MG63 (cell line): Measurements from ENCODE around the gene HERPUD2. TPM values are rescaled to one million over a fixed set of nuclear protein-coding genes. Genes with fewer than 3 reads are reported as not detected.
"Not testable (repeated sequence)": the region's sequence is repeated elsewhere in the genome, so short reads cannot be mapped to it uniquely, and the experiment has no call there.

Experiments used
- DNase-seq: peaks from one replicate; pipeline ENCODE4 v3.0.0-alpha.2; 2020
- H3K27me3 ChIP-seq: fragments of 250-450 bp; sonication (Bioruptor Pico); 2 replicates; pipeline ENCODE4 v1.5.1; 2020; ENCODE audit warnings: mild to moderate bottlenecking, moderate library complexity
- H3K36me3 ChIP-seq: fragments of 250-450 bp; sonication (Bioruptor Pico); 2 replicates; pipeline ENCODE4 v1.5.1; 2020; ENCODE audit warnings: mild to moderate bottlenecking, moderate library complexity
- H3K4me3 ChIP-seq: fragments of 250-450 bp; sonication (Bioruptor Pico); 2 replicates; pipeline ENCODE4 v1.5.1; 2020; ENCODE audit warnings: mild to moderate bottlenecking, moderate library complexity
- H3K9me3 ChIP-seq: fragments of 250-450 bp; sonication (Bioruptor Pico); 2 replicates; pipeline ENCODE4 v1.5.1; 2020; ENCODE audit warnings: mild to moderate bottlenecking, moderate library complexity
- total RNA-seq: library from RNA; depleted of rRNA; stranded (reverse); fragments of >200 nt; shearing (Covaris generic); gene quantifications from 2 replicates; pipeline ENCODE4 v1.2.3, GENCODE V29; 2014; ENCODE audit warnings: low replicate concordance; rRNA removed

HERPUD2 gene
- total RNA-seq, 1 experiment from 2014 or later, result 12.0 TPM

- Histone ChIP-seq H3K36me3 (no peaks in the 10 kb centered on the region), H3K27me3 (no peaks in the 10 kb centered on the region), H3K9me3 (no peaks in the 10 kb centered on the region), H3K4me3 (no peak overlapping the region)
- DNase-seq, result no peak
Observed at GRCh38 chr7:35604595-35604994, 90.3 kb downstream of the HERPUD2 start.

- Histone ChIP-seq H3K27me3 (no peaks in the 10 kb centered on the region), H3K4me3 (no peak overlapping the region), H3K9me3 (no peaks in the 10 kb centered on the region), H3K36me3 (no peaks in the 10 kb centered on the region)
- DNase-seq, result no peak
Observed at GRCh38 chr7:35599645-35600044, 95.3 kb downstream of the HERPUD2 start.

GRCh38 chr7:35599061-35599460 lies 95.9 kb downstream of the HERPUD2 start:
- Histone ChIP-seq H3K4me3 (no peak overlapping the region), H3K9me3 (no peaks in the 10 kb centered on the region), H3K36me3 (no peaks in the 10 kb centered on the region), H3K27me3 (no peaks in the 10 kb centered on the region)
- no peak for DNase-seq

- no peak overlapping the region for H3K4me3 ChIP-seq
- H3K36me3 ChIP-seq, result no peaks in the 10 kb centered on the region
- H3K9me3 ChIP-seq, result no peaks in the 10 kb centered on the region
- no peaks in the 10 kb centered on the region for H3K27me3 ChIP-seq
- DNase-seq, result peak; percentile 54
Observed at GRCh38 chr7:35596061-35596460, 98.9 kb downstream of the HERPUD2 start.

GRCh38 chr7:35593899-35594298 lies 101.0 kb downstream of the HERPUD2 start:
- Histone ChIP-seq H3K27me3 (no peaks in the 10 kb centered on the region), H3K9me3 (no peaks in the 10 kb centered on the region), H3K36me3 (no peaks in the 10 kb centered on the region), H3K4me3 (no peak overlapping the region)
- DNase-seq, result no peak

- DNase-seq, result no peak
- H3K36me3 ChIP-seq, result no peaks in the 10 kb centered on the region
- no peak overlapping the region for H3K4me3 ChIP-seq
- no peaks in the 10 kb centered on the region for H3K27me3 ChIP-seq
- H3K9me3 ChIP-seq, result no peaks in the 10 kb centered on the region
Observed at GRCh38 chr7:35588647-35589046, 106.3 kb downstream of the HERPUD2 start.

- no peaks in the 10 kb centered on the region for H3K27me3 ChIP-seq
- no peaks in the 10 kb centered on the region for H3K36me3 ChIP-seq
- no peak for DNase-seq
- no peaks in the 10 kb centered on the region for H3K9me3 ChIP-seq
- no peak overlapping the region for H3K4me3 ChIP-seq
Observed at GRCh38 chr7:35584990-35585389, 109.9 kb downstream of the HERPUD2 start.

- H3K27me3 ChIP-seq, DNase-seq, H3K9me3 ChIP-seq, H3K4me3 ChIP-seq, H3K36me3 ChIP-seq: not testable (repeated sequence)
Observed at GRCh38 chr7:35584533-35584932, 110.4 kb downstream of the HERPUD2 start.

Other genes with a start within 250 kb of the HERPUD2 start
- gene SEPTIN7, start 105.9 kb upstream of the HERPUD2 start, total RNA-seq, result 284 and 471 TPM in 2 replicates